Measurements from ENCODE around the gene UBE2K.
"Not testable (repeated sequence)": the region's sequence is repeated elsewhere in the genome, so short reads cannot be mapped to it uniquely, and the experiment has no call there.

DNA sequence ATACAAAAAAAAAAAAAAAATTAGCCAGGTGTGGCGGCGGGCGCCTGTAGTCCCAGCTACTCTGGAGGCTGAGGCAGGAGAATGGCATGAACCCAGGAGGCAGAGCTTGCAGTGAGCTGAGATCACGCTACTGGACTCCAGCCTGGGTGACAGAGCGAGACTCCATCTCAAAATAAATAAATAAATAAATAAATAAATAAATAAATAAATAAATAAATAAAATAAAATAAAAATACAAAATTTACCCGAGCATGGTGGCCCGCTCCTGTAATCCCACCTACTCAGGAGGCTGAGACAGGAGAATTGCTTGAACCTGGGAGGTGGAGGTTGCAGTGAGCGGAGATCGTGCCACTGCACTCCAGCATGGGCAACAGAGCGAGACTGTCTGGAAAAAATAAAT is 22.3 kb upstream of the UBE2K start:
- not testable (repeated sequence) for TF ChIP-seq CTCF, POLR2A, POLR2AphosphoS5 (IDR thresholded peaks at IDR 0.05)
